AG09319 (cell line): Measurements from ENCODE around the gene RAB3D.

ENCODE experiments used
- DNase-seq: peaks from one replicate; pipeline ENCODE4 v3.0.0-alpha.2; 2010; ENCODE audit warnings: low read depth; ENCODE audit errors: extremely low read depth
- CTCF ChIP-seq: IDR thresholded peaks from 2 replicates; pipeline ENCODE4 v1.5.1; 2011; ENCODE audit warnings: low read depth, mild to moderate bottlenecking, inconsistent platforms, low read length, moderate library complexity

Gene RAB3D

DNA sequence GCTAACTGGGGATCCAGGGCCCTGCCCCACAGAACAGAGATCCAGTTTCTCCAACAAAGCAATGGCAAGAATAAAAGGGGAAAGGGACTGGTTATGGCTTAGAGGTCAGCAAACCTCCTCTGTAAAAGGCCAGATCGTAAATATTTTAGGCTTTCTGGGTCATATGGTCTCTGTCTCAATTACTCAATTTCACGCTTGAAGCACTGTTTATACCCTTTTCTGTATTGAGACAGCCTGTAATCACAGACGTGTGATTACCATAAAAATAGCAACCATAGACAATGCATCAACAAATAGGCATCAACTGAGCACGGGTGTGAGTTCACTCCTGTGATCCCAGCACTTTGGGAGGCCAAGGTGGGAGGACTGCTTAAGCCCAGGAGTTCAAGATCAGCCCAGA is 9.3 kb downstream of the RAB3D start:
- TF ChIP-seq CTCF: no peak
- DNase-seq: no peak

GRCh38 chr19:11325544-11325943 is 13.9 kb downstream of the RAB3D start:
- DNase-seq: no peak

GRCh38 chr19:11324748-11325389 is 14.6 kb downstream of the RAB3D start:
- TF ChIP-seq CTCF: no peak

More at GRCh38 chr19:11325544-11325943, 13.9 kb downstream of the RAB3D start:
- no peak for TF ChIP-seq CTCF

DNA sequence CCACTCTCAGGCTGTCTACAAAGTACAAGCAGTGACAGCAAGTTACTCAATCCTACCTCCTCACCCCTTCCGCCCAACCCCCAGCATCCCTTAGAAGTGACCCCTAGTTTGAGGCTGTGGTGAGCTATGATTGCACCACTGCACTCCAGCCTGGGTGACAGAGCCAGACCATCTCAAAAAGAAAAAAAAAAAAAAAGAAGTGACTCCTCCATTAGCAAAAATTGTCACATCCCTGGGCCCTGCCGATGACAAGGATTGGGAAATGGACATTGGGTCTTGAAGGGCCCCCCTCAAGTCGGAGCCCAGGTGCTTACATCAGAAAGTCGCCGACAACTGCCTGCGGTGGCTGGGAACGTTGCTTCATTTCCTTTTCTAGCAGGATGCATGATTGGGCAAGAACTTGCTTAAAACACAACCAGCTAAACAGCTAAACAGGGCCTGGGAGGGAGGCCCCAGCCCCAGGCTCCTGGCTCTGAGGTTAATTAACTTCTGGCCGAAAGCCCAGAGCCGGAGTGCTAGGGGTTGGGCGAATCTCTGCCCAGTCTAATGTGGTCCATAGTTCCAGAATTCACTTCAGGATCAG is 15.3 kb downstream of the RAB3D start:
- DNase-seq: peak; percentile 94

More at GRCh38 chr19:11324748-11325389, 14.6 kb downstream of the RAB3D start:
- DNase-seq: no peak

GRCh38 chr19:11323601-11324078 is 15.8 kb downstream of the RAB3D start:
- TF ChIP-seq CTCF: no peak
- no peak for DNase-seq

More for the DNA sequence above, 15.3 kb downstream of the RAB3D start:
- no peak for TF ChIP-seq CTCF

DNA sequence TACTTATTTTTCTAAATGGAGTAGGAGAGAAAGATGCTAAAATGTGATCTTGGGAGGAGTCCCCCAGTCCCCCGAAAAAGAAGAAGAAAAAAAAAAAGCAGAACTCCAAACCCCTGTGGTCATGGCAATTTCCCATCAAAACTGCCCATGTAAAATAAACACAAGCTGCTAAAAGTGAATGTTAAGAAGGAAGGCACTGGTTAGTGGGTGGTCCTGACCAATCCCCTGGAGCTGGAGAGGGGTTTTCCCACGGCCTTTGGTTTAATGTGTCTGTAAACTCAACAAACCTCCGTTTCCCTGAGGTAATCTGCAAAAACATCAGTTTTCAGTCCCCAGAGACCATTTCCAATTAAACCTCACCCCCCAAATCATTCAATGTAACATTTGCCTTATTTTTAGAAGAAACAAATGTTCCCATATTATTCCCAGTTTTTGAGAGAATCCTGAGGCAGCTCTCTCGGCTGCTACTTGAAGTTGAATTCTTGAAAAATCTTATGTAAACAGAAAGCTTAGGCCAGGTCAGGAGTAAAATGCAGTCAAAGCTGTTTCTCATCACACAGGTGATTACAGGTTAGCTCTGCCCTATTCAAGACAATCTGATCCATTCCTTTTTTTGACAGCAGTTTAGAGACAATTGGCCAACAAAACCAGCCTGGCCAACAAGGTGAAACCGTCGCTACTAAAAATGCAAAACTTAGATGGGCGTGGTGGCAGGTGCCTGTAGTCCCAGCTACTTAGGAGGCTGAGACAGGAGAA is 17.0 kb downstream of the RAB3D start:
- no peak for TF ChIP-seq CTCF
- DNase-seq: no peak
